AG04449 (cell line): Measurements from ENCODE around the gene PTH.

Experiments used
- CTCF ChIA-PET: fragments of 350-600 bp; formaldehyde crosslinking; extraction: SDS; loops from one replicate; lab custom pipeline; 2021; ENCODE audit warnings: antibody characterized with exemption; lab: Yijun Ruan, JAX
- POLR2A ChIA-PET: fragments of 400-600, 350-600 bp; formaldehyde crosslinking; extraction: SDS; loops from one replicate; lab custom pipeline; 2020; ENCODE audit warnings: antibody characterized with exemption, inconsistent platforms; lab: Yijun Ruan, JAX
- DNase-seq: peaks from one replicate; pipeline ENCODE4 v3.0.0-alpha.2; 2010; ENCODE audit warnings: low read depth, low spot score
- H3K4me3 ChIP-seq: 2 replicates; pipeline ENCODE4 v1.5.1; 2011; ENCODE audit warnings: low read depth, mild to moderate bottlenecking, control low read depth, low read length
- TF ChIP-seq, protein P1 (sequence below): IDR thresholded peaks from one replicate; pipeline ENCODE4 v1.5.1; 2011; ENCODE audit warnings: mild to moderate bottlenecking, moderate library complexity, low read length, control low read depth, inconsistent platforms; ENCODE audit not compliant: insufficient read depth; ENCODE audit errors: missing control alignments

The PTH gene

DNA sequence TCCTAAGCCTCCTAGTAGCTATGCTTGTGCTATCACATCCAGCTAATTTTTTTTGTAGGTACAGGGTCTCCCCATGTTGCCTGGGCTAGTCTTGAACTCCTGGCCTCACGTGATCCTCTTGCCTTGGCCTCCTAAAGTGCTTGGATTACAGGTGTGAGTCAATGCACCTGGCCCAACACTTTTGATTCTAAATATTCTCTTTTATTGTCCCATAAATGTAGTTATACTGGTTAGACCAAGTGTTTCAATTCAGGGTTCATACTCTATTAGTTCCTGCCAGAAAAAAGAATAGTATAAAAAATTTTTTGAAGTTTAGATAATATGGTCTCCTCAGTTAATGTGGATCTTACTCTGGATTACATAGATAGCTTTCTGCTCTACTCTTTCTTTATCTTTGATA, 6.7 kb upstream of the PTH start:
- TF ChIP-seq, protein P1, sequence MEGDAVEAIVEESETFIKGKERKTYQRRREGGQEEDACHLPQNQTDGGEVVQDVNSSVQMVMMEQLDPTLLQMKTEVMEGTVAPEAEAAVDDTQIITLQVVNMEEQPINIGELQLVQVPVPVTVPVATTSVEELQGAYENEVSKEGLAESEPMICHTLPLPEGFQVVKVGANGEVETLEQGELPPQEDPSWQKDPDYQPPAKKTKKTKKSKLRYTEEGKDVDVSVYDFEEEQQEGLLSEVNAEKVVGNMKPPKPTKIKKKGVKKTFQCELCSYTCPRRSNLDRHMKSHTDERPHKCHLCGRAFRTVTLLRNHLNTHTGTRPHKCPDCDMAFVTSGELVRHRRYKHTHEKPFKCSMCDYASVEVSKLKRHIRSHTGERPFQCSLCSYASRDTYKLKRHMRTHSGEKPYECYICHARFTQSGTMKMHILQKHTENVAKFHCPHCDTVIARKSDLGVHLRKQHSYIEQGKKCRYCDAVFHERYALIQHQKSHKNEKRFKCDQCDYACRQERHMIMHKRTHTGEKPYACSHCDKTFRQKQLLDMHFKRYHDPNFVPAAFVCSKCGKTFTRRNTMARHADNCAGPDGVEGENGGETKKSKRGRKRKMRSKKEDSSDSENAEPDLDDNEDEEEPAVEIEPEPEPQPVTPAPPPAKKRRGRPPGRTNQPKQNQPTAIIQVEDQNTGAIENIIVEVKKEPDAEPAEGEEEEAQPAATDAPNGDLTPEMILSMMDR = no peak
- H3K4me3 ChIP-seq = no peak overlapping the region
- DNase-seq = no peak
- POLR2A ChIA-PET = no interaction called here
- CTCF ChIA-PET = no interaction called here

DNA sequence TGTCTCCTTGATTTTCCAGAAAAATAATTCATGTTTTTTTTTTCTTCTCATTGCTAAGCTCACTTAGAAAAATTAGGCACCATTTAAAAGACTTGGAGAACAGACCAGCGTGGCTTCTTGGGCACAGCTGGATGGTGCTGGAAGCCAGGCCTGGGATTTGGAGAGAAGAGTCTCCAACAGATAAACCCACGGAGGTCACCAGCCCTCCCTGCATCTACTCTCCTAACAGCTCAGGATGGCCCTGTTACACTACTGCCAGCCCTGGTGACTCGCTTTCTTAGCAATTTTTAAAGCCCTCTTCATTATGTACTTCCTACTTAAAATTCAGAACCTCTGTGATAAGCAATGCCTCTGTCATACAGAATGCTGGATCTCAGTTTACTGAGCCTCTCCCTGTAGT, 1.7 kb downstream of the PTH start:
- CTCF ChIA-PET = no interaction called here
- no peak for DNase-seq
- TF ChIP-seq, protein P1 = no peak
- H3K4me3 ChIP-seq = no peak overlapping the region
- POLR2A ChIA-PET = no interaction called here

DNA sequence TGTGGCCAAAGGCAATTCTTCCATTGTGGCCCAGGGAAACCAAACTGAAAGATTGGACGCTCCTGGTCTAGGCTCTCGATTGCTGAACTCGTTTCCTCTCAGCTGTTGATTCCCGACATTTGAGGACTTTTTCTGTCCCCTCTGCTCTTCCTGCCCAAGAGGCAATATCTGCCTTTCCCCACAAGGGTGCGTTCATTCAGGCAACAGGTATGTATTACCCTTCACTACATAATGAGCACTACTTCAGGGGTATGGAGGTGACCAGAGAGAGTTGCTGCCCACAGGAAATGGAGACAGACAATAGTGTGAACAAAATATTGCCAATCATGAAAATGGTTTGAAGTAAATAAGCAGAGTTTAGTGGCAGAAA, 8.2 kb downstream of the PTH start:
- no peak overlapping the region for H3K4me3 ChIP-seq
- TF ChIP-seq, protein P1 = no peak
- CTCF ChIA-PET = interaction anchor here (0.6 to 1.7 kb wide), 3 partner anchors 22 to 180 kb away, joined by 3 to 5 read pairs (median 3); no protein-coding TSS in a partner anchor
- POLR2A ChIA-PET = no interaction called here
- no peak for DNase-seq

DNA sequence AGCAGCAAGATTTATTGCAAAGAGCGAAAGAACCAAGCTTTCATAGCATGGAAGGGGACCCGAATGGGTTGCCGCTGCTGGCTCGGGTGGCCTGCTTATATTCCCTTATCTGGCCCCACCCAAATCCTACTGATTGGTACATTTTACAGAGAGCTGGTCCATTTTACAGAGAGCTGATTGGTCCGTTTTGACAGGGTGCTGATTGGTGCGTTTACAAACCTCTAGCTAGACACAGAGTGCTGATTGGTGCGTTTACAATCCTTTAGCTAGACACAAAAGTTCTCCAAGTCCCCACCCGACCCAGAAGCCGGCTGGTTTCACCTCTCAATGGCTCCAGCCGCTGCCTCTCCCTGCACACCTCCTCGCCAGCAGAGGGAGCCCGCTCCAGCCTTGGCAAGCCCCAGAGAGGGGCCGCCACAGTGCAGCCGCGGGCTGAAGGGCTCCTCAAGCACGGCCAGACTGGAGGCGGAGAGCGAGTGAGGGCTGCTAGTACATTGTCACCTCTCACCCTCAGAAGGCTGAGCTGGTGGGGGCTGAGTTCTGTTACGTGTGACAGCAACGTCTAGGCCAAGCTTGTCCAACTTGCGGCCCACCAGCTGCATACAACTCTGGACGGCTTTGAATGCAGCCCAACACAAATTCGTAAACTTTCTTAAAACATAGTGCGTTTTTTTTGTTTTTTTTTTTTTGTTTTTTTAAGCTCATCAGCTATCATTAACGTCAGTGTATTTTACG, 8.7 kb downstream of the PTH start:
- ChIA-PET POLR2A (no interaction called here), CTCF (interaction anchor here (0.6 to 1.7 kb wide), 2 partner anchors 21 to 153 kb away, joined by 3 to 5 read pairs; no protein-coding TSS in a partner anchor)
- no peak for DNase-seq
- TF ChIP-seq, protein P1 = peak; percentile 13
- H3K4me3 ChIP-seq = no peak overlapping the region

DNA sequence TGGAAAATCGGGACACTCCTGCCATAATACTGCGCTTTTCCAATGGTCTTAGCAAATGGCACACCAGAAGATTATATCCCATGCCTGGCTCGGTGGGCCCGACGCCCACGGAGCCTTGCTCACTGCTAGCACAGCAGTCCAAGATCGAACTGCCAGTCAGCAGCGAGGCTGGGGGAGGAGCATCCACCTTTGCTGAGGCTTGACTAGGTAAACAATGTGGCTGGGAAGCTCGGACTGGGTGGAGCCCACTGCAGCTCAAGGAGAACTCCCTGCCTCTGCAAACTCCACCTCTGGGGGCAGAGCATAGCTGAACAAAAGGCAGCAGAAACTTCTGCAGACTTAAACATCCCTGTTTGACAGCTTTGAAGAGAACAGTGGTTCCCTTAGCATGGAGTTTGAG, 15.6 kb downstream of the PTH start:
- no peak overlapping the region for H3K4me3 ChIP-seq
- TF ChIP-seq, protein P1 = no peak
- ChIA-PET CTCF (interaction anchor here (1.3 kb wide), 1 partner anchor 13 kb away, joined by 3 read pairs; no protein-coding TSS in a partner anchor), POLR2A (no interaction called here)
- DNase-seq = no peak

DNA sequence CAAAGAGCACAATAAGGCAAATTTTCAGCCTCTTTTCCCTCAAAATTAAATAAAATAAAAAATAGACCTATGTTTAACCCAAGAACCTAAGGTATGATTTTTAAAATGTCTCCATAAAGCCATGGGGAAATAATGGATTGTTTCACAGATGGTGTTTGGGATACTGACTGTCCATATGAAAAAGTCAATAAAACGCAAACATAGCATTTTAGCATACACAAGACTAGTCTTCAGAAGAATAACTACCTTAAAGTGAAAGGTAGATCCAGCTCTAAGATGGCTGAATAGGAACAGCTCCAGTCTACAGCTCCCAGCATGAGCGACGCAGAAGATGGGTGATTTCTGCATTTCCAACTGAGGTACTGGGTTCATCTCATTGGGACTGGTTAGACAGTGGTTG, 16.1 kb downstream of the PTH start:
- no peak overlapping the region for H3K4me3 ChIP-seq
- DNase-seq = no peak
- POLR2A ChIA-PET = no interaction called here
- TF ChIP-seq, protein P1 = no peak
- CTCF ChIA-PET = no interaction called here
